Activated CD4-positive, alpha-beta T cell treated with anti-CD3 and anti-CD28 coated beads, Interleukin-2, amount 10 ng/mL, durations not matched to agents 24 days and 14 days (primary cell): ENCODE measurements around the gene TMEM87A. TPM values are rescaled to one million over a fixed set of nuclear protein-coding genes. Genes with fewer than 3 reads are reported as not detected.
"Not testable (repeated sequence)": the region's sequence is repeated elsewhere in the genome, so short reads cannot be mapped to it uniquely, and the experiment has no call there.

Experiments
- DNase-seq: peaks from one replicate; pipeline ENCODE4 v3.0.0; 2022
- H3K27ac Mint-ChIP-seq: one replicate; pipeline ENCODE4 v1.8.0; 2022; ENCODE audit warnings: mild to moderate bottlenecking, mixed read lengths
- H3K27me3 Mint-ChIP-seq: one replicate; pipeline ENCODE4 v1.8.0; 2022; ENCODE audit warnings: mixed read lengths
- H3K36me3 Mint-ChIP-seq: one replicate; pipeline ENCODE4 v1.8.0; 2022; ENCODE audit warnings: low read depth, mild to moderate bottlenecking, mixed read lengths
- H3K4me1 Mint-ChIP-seq: one replicate; pipeline ENCODE4 v1.8.0; 2021; ENCODE audit warnings: mixed read lengths
- H3K4me3 Mint-ChIP-seq: one replicate; pipeline ENCODE4 v1.8.0; 2022; ENCODE audit warnings: mild to moderate bottlenecking, moderate library complexity, mixed read lengths
- H3K9me3 Mint-ChIP-seq: one replicate; pipeline ENCODE4 v1.8.0; 2021; ENCODE audit warnings: mixed read lengths
- intact Hi-C: fragments of 100-400 bp; cut with micrococcal nuclease; formaldehyde crosslinking; loops from one replicate; pipeline ENCODE4 v1.15.1; 2023
- total RNA-seq: library from RNA; stranded (reverse); gene quantifications from 2 replicates; pipeline ENCODE4 v1.2.3, GENCODE V29; 2022

TMEM87A gene, protein sequence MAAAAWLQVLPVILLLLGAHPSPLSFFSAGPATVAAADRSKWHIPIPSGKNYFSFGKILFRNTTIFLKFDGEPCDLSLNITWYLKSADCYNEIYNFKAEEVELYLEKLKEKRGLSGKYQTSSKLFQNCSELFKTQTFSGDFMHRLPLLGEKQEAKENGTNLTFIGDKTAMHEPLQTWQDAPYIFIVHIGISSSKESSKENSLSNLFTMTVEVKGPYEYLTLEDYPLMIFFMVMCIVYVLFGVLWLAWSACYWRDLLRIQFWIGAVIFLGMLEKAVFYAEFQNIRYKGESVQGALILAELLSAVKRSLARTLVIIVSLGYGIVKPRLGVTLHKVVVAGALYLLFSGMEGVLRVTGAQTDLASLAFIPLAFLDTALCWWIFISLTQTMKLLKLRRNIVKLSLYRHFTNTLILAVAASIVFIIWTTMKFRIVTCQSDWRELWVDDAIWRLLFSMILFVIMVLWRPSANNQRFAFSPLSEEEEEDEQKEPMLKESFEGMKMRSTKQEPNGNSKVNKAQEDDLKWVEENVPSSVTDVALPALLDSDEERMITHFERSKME
- total RNA-seq = 37.1 and 39.1 TPM in 2 replicates

GRCh38 chr15:42272939-42273899, at the start of gene TMEM87A, which contains the start of gene GANC:
TSS of gene TMEM87A (minus strand) at chr15:42273433. CDS start at chr15:42273398, 35 bp downstream.
TSS of gene GANC (plus strand) at chr15:42273201. CDS start at chr15:42274482, 1,281 bp downstream.
- Mint-ChIP-seq H3K36me3 (peaks cover 16% of the 10 kb centered on the region), H3K27ac (peak within 1 kb of the TSS; percentile 99), H3K27me3 (no peaks in the 10 kb centered on the region), H3K4me3 (peak within 1 kb of the TSS; percentile 95), H3K4me1 (peaks cover 39% of the 10 kb centered on the region), H3K9me3 (no peaks in the 10 kb centered on the region)
- intact Hi-C loops = loop anchor here (1.0 to 10.0 kb wide), 7 partner anchors 64 to 834 kb away; partner anchors contain the start of genes EHD4, MGA, TTBK2 and UBR1
- peak; percentile 99 for DNase-seq

DNA sequence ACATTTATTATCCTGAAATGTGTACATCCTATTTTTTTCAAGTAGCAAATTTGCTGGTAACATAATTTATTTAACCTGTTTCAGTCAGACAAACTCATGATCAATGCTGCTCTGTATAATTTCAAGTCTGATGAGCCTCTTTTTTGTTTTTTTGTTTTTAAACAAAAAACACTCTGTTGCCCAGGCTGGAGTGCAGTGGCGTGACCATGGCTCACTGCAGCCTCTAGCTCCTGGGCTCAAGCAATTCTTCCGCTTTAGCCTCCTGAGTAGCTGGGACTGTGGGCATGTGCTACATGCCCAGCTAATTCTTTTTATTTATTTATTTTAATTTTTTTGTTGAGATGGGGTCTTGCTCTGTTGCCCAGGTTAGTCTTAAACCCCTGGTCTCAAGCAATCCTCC, 46.0 kb upstream of the TMEM87A start:
- intact Hi-C loops = no loop called here
- no peak overlapping the region for H3K4me3 Mint-ChIP-seq
- H3K36me3 Mint-ChIP-seq = peaks cover 25% of the 10 kb centered on the region

DNA sequence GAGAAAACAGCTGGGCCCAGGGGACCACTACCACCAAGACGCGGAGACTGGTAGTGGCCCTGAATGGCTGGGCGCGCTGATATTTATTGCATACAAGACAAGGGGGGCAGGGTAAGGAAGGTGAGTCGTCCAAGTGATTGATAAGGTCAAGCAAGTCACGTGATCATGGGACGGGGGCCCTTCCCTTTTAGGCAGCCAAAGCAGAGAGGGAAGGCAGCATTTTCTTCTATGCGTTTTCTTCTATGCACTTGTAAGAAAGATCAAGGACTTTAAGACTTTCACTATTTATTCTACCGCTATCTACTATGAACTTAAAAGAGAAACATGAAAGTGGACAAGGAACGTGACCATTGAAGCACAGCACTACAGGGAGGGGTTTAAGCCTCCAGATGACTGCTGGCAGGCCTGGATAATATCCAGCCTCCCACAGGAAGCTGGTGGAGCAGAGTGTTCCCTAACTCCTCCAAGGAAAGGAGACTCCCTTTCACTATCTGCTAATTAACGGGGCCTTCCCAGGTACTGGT, 43.1 kb upstream of the TMEM87A start:
- intact Hi-C loops, H3K4me3 Mint-ChIP-seq, H3K27ac Mint-ChIP-seq, H3K9me3 Mint-ChIP-seq, H3K4me1 Mint-ChIP-seq, H3K27me3 Mint-ChIP-seq, DNase-seq: not testable (repeated sequence)
- peaks cover 12% of the 10 kb centered on the region for H3K36me3 Mint-ChIP-seq

More for the DNA sequence above, 46.0 kb upstream of the TMEM87A start:
- peaks cover 1% of the 10 kb centered on the region for H3K4me1 Mint-ChIP-seq
- H3K27ac Mint-ChIP-seq = no peak overlapping the region
- no peak for DNase-seq
- H3K27me3 Mint-ChIP-seq = no peaks in the 10 kb centered on the region
- no peaks in the 10 kb centered on the region for H3K9me3 Mint-ChIP-seq

GRCh38 chr15:42315521-42315920, 42.3 kb upstream of the TMEM87A start:
- DNase-seq = no peak
- intact Hi-C loops = no loop called here
- no peaks in the 10 kb centered on the region for H3K27me3 Mint-ChIP-seq
- peaks cover 1% of the 10 kb centered on the region for H3K4me1 Mint-ChIP-seq
- H3K36me3 Mint-ChIP-seq = peaks cover 10% of the 10 kb centered on the region
- no peak overlapping the region for H3K4me3 Mint-ChIP-seq
- no peaks in the 10 kb centered on the region for H3K9me3 Mint-ChIP-seq
- H3K27ac Mint-ChIP-seq = no peak overlapping the region

DNA sequence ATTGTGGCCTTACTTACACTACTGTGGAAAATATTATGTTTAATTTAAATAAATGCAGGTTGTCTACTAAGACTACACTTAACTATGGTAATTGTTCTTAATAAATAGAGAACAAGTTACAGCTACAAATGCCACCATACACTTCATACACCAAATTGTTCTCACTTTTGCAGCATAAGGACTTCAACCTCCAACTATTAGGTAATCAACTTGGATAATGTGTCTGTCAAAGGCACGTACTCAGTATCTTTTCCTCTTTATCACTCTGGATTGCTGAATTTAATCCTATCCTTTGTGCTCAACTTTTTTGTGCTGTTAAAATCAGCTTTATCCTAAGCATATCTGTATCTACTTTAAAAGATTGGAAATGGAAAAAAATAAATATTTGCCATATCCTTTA, 41.6 kb upstream of the TMEM87A start:
- DNase-seq = no peak
- no peaks in the 10 kb centered on the region for H3K27me3 Mint-ChIP-seq
- no peak overlapping the region for H3K27ac Mint-ChIP-seq
- no peak overlapping the region for H3K4me3 Mint-ChIP-seq
- peaks cover 12% of the 10 kb centered on the region for H3K36me3 Mint-ChIP-seq
- peaks cover 1% of the 10 kb centered on the region for H3K4me1 Mint-ChIP-seq
- no peaks in the 10 kb centered on the region for H3K9me3 Mint-ChIP-seq
- intact Hi-C loops = no loop called here

DNA sequence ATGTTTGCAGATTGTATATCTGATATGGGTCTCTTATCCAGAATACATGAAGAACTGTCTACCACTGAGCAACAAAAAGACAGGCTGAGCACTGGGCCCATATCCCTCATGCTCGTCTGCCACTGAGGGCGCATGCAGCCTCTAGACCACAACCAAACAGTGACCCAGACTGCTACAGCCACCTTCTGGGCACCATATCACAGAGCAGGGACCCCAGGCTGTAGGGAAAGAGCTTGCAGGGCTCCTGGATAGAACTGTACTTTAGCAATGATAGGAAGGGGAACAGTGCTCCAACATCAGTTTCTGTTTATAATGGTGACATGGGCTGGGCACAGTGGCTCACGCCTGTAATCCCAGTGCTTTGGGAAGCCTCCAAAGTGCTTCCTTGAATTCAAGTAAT, 40.2 kb upstream of the TMEM87A start:
- no peak overlapping the region for H3K27ac Mint-ChIP-seq

DNA sequence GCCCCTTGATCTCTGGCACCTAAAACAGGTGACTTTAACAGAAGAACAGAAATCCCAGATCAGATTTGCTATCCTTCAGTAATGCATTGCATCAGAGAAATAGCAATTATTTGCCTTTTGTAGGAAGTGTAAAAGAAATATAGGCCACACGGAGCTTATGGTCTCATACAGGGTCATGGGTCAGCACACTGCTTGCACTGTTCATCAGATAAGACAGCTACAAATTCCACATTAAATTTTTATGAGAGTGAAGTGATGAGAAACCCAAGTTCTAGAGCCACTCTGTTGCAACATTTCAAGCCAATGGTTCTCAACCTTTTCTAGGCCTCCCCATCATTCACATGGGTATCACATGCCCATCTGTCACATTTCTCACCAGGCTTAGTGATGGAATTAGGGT, 33.4 kb upstream of the TMEM87A start:
- H3K27ac Mint-ChIP-seq = no peak overlapping the region
- no peaks in the 10 kb centered on the region for H3K27me3 Mint-ChIP-seq
- peaks cover 16% of the 10 kb centered on the region for H3K9me3 Mint-ChIP-seq
- intact Hi-C loops = no loop called here
- no peak overlapping the region for H3K4me3 Mint-ChIP-seq
- no peaks in the 10 kb centered on the region for H3K4me1 Mint-ChIP-seq
- no peak for DNase-seq
- H3K36me3 Mint-ChIP-seq = peaks cover 19% of the 10 kb centered on the region

More for the DNA sequence above, 40.2 kb upstream of the TMEM87A start:
- Mint-ChIP-seq H3K4me1 (peaks cover 1% of the 10 kb centered on the region), H3K36me3 (peaks cover 15% of the 10 kb centered on the region), H3K4me3 (no peak overlapping the region), H3K27me3 (no peaks in the 10 kb centered on the region), H3K9me3 (no peaks in the 10 kb centered on the region)
- intact Hi-C loops = no loop called here
- no peak for DNase-seq

- H3K27ac Mint-ChIP-seq, H3K4me1 Mint-ChIP-seq, H3K4me3 Mint-ChIP-seq, intact Hi-C loops, H3K27me3 Mint-ChIP-seq, DNase-seq: not testable (repeated sequence)
- Mint-ChIP-seq H3K9me3 (peaks cover 21% of the 10 kb centered on the region), H3K36me3 (peaks cover 35% of the 10 kb centered on the region)
Measured at GRCh38 chr15:42301004-42301403, 27.8 kb upstream of the TMEM87A start.

DNA sequence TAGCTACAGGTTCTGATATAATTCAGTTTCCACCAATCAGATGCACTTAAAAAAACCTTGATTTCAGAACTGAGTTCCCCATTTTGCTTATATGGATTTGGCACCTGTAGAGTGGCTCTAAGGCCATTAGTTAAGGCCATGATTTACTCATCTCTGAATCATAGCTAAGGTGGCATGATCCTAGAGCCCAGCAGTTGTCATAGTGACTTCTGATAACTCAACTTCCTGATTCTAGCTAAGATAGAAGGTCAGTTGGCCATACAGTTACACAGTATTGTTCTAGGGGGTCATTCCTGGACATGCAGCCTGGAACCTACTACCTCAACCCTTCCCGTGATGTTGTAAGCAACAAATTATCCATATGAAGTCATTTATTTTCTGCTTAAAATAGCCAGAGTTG, 15.9 kb upstream of the TMEM87A start:
- intact Hi-C loops = no loop called here
- Mint-ChIP-seq H3K9me3 (no peaks in the 10 kb centered on the region), H3K36me3 (peaks cover 20% of the 10 kb centered on the region), H3K4me3 (no peak overlapping the region), H3K4me1 (no peaks in the 10 kb centered on the region), H3K27ac (no peak overlapping the region), H3K27me3 (no peaks in the 10 kb centered on the region)
- DNase-seq = no peak

DNA sequence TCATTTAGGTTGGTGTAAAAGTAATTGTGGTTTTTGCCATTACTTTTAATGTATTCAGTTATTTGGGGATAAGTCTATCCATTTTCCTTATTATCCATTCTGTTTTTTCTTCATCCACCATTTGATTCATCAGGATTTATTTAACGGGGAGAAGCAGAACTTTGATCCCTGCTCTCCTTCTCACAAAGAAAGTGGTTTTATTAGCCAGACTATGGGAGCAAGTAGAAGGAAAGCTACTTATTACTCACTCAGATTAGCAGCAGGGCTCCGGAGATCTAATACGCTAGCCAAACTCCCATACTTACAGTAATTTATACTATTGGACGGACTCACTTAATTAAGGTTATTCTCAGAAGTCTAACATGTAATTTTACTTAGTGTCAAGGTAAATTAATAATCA, 14.7 kb upstream of the TMEM87A start:
- Mint-ChIP-seq H3K9me3 (no peaks in the 10 kb centered on the region), H3K27ac (no peak overlapping the region), H3K4me3 (no peak overlapping the region), H3K36me3 (peaks cover 22% of the 10 kb centered on the region), H3K4me1 (no peaks in the 10 kb centered on the region), H3K27me3 (no peaks in the 10 kb centered on the region)
- no peak for DNase-seq
- intact Hi-C loops = no loop called here

DNA sequence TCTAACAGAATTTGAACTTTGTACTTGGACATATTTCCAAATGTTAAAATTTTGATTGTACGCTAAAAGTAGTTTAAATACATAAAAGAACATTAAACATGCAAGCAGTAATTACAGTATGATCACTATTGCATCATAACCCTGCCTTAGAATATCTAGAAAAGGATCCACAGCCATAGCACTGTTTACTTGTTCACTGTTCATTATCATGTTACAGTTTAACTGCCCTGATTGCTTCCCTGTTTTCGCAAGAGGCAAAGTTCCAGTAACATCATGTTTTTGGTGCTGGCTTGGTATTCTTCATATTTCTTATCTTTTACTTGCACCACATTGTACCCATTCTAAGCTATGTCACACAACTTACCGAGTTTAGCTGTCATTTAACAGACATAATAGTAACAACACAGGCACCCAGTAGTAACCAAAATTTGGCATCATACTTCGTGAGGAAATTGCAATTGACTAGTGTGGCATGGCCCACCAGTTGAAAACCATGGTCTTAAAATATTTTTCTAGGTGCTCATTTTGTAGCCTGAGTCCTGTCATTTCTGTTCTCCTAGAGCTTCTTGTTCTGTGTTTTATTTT, 13.3 kb upstream of the TMEM87A start:
- Mint-ChIP-seq H3K27ac (no peak overlapping the region), H3K4me3 (no peak overlapping the region), H3K4me1 (no peaks in the 10 kb centered on the region), H3K9me3 (no peaks in the 10 kb centered on the region), H3K36me3 (peaks cover 17% of the 10 kb centered on the region), H3K27me3 (no peaks in the 10 kb centered on the region)
- no peak for DNase-seq
- intact Hi-C loops = no loop called here

GRCh38 chr15:42285034-42285433, 11.8 kb upstream of the TMEM87A start:
- Mint-ChIP-seq H3K9me3 (no peaks in the 10 kb centered on the region), H3K4me3 (no peak overlapping the region), H3K27me3 (no peaks in the 10 kb centered on the region), H3K4me1 (peaks cover under 1% of the 10 kb centered on the region), H3K36me3 (peaks cover 19% of the 10 kb centered on the region), H3K27ac (no peak overlapping the region)
- intact Hi-C loops = no loop called here
- no peak for DNase-seq

GRCh38 chr15:42284551-42284950, 11.3 kb upstream of the TMEM87A start:
- H3K27me3 Mint-ChIP-seq = no peaks in the 10 kb centered on the region
- no peak for DNase-seq
- intact Hi-C loops = no loop called here
- peaks cover 3% of the 10 kb centered on the region for H3K4me1 Mint-ChIP-seq
- H3K27ac Mint-ChIP-seq = no peak overlapping the region
- no peak overlapping the region for H3K4me3 Mint-ChIP-seq
- H3K9me3 Mint-ChIP-seq = no peaks in the 10 kb centered on the region
- H3K36me3 Mint-ChIP-seq = peaks cover 19% of the 10 kb centered on the region
